Activated CD8-positive, alpha-beta memory T cell treated with anti-CD3 and anti-CD28 coated beads, Interleukin-2, amount 10 ng/mL, durations not matched to agents 7 days and 5 days (primary cell): ENCODE measurements around the gene SCLT1. TPM values are rescaled to one million over a fixed set of nuclear protein-coding genes. Genes with fewer than 3 reads are reported as not detected.

Source experiments
- ATAC-seq: fragments of 150-1000 bp; cut with Tn5 transposase; one replicate; pipeline ENCODE4 v1.10.0; 2021; ENCODE audit warnings: moderate library complexity
- CTCF ChIA-PET: fragments of 350-600 bp; sonication (Branson Sonifier 250); formaldehyde crosslinking; loops from one replicate; lab custom pipeline; 2021; ENCODE audit warnings: antibody characterized with exemption; lab: Charles Lee
- DNase-seq: peaks from one replicate; pipeline ENCODE4 v3.0.0-alpha.2; 2020
- H3K27ac Mint-ChIP-seq: one replicate; pipeline ENCODE4 v1.8.0; 2021; ENCODE audit warnings: mild to moderate bottlenecking, mixed read lengths
- H3K27me3 Mint-ChIP-seq: one replicate; pipeline ENCODE4 v1.8.0; 2021; ENCODE audit warnings: mixed read lengths
- H3K36me3 Mint-ChIP-seq: one replicate; pipeline ENCODE4 v1.8.0; 2021; ENCODE audit warnings: mild to moderate bottlenecking, mixed read lengths
- H3K4me1 Mint-ChIP-seq: one replicate; pipeline ENCODE4 v1.8.0; 2021; ENCODE audit warnings: mixed read lengths
- H3K4me3 Mint-ChIP-seq: one replicate; pipeline ENCODE4 v1.8.0; 2021; ENCODE audit warnings: mild to moderate bottlenecking, moderate library complexity, mixed read lengths
- H3K9me3 Mint-ChIP-seq: one replicate; pipeline ENCODE4 v1.8.0; 2022; ENCODE audit warnings: low read depth, mixed read lengths
- total RNA-seq, 2 experiments: library from RNA; stranded (reverse); gene quantifications; one replicate each; pipeline ENCODE4 v1.2.3, GENCODE V29; 2021

Gene SCLT1
- total RNA-seq, 2 experiments from 2014 or later, result 31.3 to 53.4 TPM

- CTCF ChIA-PET, result no interaction called here
- ATAC-seq (no peak), DNase-seq (no peak)
- no peak overlapping the region for H3K27ac Mint-ChIP-seq
- peaks cover 16% of the 10 kb centered on the region for H3K36me3 Mint-ChIP-seq
- no peaks in the 10 kb centered on the region for H3K27me3 Mint-ChIP-seq
- H3K4me1 Mint-ChIP-seq, result no peaks in the 10 kb centered on the region
- H3K4me3 Mint-ChIP-seq, result no peak overlapping the region
- H3K9me3 Mint-ChIP-seq, result no peaks in the 10 kb centered on the region
Measured at GRCh38 chr4:128974136-128974581, 119.2 kb downstream of the SCLT1 start.

GRCh38 chr4:128973384-128973783 is 120.0 kb downstream of the SCLT1 start:
- H3K4me1 Mint-ChIP-seq, result no peaks in the 10 kb centered on the region
- no peak overlapping the region for H3K27ac Mint-ChIP-seq
- CTCF ChIA-PET, result no interaction called here
- ATAC-seq, result no peak
- no peaks in the 10 kb centered on the region for H3K9me3 Mint-ChIP-seq
- H3K36me3 Mint-ChIP-seq, result peaks cover 21% of the 10 kb centered on the region
- H3K4me3 Mint-ChIP-seq, result no peak overlapping the region
- H3K27me3 Mint-ChIP-seq, result no peaks in the 10 kb centered on the region
- no peak for DNase-seq

GRCh38 chr4:128961405-128961804 is 131.9 kb downstream of the SCLT1 start:
- ATAC-seq (no peak), DNase-seq (no peak)
- CTCF ChIA-PET, result no interaction called here
- Mint-ChIP-seq H3K36me3 (peaks cover 45% of the 10 kb centered on the region), H3K27ac (no peak overlapping the region), H3K4me1 (peaks cover 12% of the 10 kb centered on the region), H3K4me3 (no peak overlapping the region), H3K9me3 (no peaks in the 10 kb centered on the region), H3K27me3 (no peaks in the 10 kb centered on the region)

GRCh38 chr4:128958194-128958593 is 135.1 kb downstream of the SCLT1 start:
- ATAC-seq (no peak), DNase-seq (no peak)
- H3K4me3 Mint-ChIP-seq, result no peak overlapping the region
- H3K9me3 Mint-ChIP-seq, result no peaks in the 10 kb centered on the region
- no peaks in the 10 kb centered on the region for H3K27me3 Mint-ChIP-seq
- peaks cover 12% of the 10 kb centered on the region for H3K4me1 Mint-ChIP-seq
- H3K27ac Mint-ChIP-seq, result no peak overlapping the region
- H3K36me3 Mint-ChIP-seq, result peaks cover 37% of the 10 kb centered on the region
- CTCF ChIA-PET, result no interaction called here

- Mint-ChIP-seq H3K36me3 (peaks cover 37% of the 10 kb centered on the region), H3K4me3 (no peak overlapping the region), H3K9me3 (no peaks in the 10 kb centered on the region), H3K27me3 (no peaks in the 10 kb centered on the region), H3K4me1 (peaks cover 10% of the 10 kb centered on the region), H3K27ac (no peak overlapping the region)
- CTCF ChIA-PET, result no interaction called here
- DNase-seq, result no peak
- no peak for ATAC-seq
Measured at GRCh38 chr4:128957459-128957858, 135.9 kb downstream of the SCLT1 start.

GRCh38 chr4:128955751-128956150 is 137.6 kb downstream of the SCLT1 start:
- Mint-ChIP-seq H3K9me3 (no peaks in the 10 kb centered on the region), H3K27ac (no peak overlapping the region), H3K36me3 (peaks cover 44% of the 10 kb centered on the region), H3K4me1 (no peaks in the 10 kb centered on the region), H3K27me3 (no peaks in the 10 kb centered on the region), H3K4me3 (no peak overlapping the region)
- CTCF ChIA-PET, result no interaction called here
- ATAC-seq, result no peak
- no peak for DNase-seq

- no peaks in the 10 kb centered on the region for H3K9me3 Mint-ChIP-seq
- CTCF ChIA-PET, result no interaction called here
Measured at GRCh38 chr4:128954941-128955340, 138.4 kb downstream of the SCLT1 start.

GRCh38 chr4:128951316-128951715 is 142.0 kb downstream of the SCLT1 start:
- CTCF ChIA-PET, result no interaction called here

More at GRCh38 chr4:128954941-128955340, 138.4 kb downstream of the SCLT1 start:
- DNase-seq, result no peak
- ATAC-seq, result no peak
- H3K4me3 Mint-ChIP-seq, result no peak overlapping the region
- H3K27ac Mint-ChIP-seq, result no peak overlapping the region
- H3K36me3 Mint-ChIP-seq, result peaks cover 46% of the 10 kb centered on the region
- H3K27me3 Mint-ChIP-seq, result no peaks in the 10 kb centered on the region
- no peaks in the 10 kb centered on the region for H3K4me1 Mint-ChIP-seq

GRCh38 chr4:128950796-128951195 is 142.5 kb downstream of the SCLT1 start:
- Mint-ChIP-seq H3K9me3 (no peaks in the 10 kb centered on the region), H3K27ac (no peak overlapping the region), H3K4me1 (no peaks in the 10 kb centered on the region), H3K36me3 (peaks cover 38% of the 10 kb centered on the region), H3K27me3 (no peaks in the 10 kb centered on the region), H3K4me3 (no peak overlapping the region)
- ATAC-seq, result no peak
- CTCF ChIA-PET, result no interaction called here
- no peak for DNase-seq

More at GRCh38 chr4:128951316-128951715, 142.0 kb downstream of the SCLT1 start:
- H3K27me3 Mint-ChIP-seq, result no peaks in the 10 kb centered on the region
- H3K9me3 Mint-ChIP-seq, result no peaks in the 10 kb centered on the region
- H3K4me3 Mint-ChIP-seq, result no peak overlapping the region
- H3K27ac Mint-ChIP-seq, result no peak overlapping the region
- H3K36me3 Mint-ChIP-seq, result peaks cover 37% of the 10 kb centered on the region
- H3K4me1 Mint-ChIP-seq, result no peaks in the 10 kb centered on the region
- DNase-seq, result no peak
- no peak for ATAC-seq

- H3K27ac Mint-ChIP-seq, result no peak overlapping the region
- H3K4me3 Mint-ChIP-seq, result no peak overlapping the region
- CTCF ChIA-PET, result no interaction called here
- no peak for DNase-seq
- H3K27me3 Mint-ChIP-seq, result no peaks in the 10 kb centered on the region
- peaks cover 10% of the 10 kb centered on the region for H3K9me3 Mint-ChIP-seq
- no peaks in the 10 kb centered on the region for H3K4me1 Mint-ChIP-seq
- ATAC-seq, result no peak
- peaks cover 57% of the 10 kb centered on the region for H3K36me3 Mint-ChIP-seq
Measured at GRCh38 chr4:128946916-128947315, 146.4 kb downstream of the SCLT1 start.

- H3K9me3 Mint-ChIP-seq, result peaks cover 10% of the 10 kb centered on the region
- H3K27me3 Mint-ChIP-seq, result no peaks in the 10 kb centered on the region
- no peak for ATAC-seq
- CTCF ChIA-PET, result no interaction called here
- DNase-seq, result no peak
- H3K36me3 Mint-ChIP-seq, result peaks cover 71% of the 10 kb centered on the region
- no peak overlapping the region for H3K27ac Mint-ChIP-seq
- no peak overlapping the region for H3K4me3 Mint-ChIP-seq
- H3K4me1 Mint-ChIP-seq, result no peaks in the 10 kb centered on the region
Measured at GRCh38 chr4:128942607-128943006, 150.7 kb downstream of the SCLT1 start.

GRCh38 chr4:128940971-128941370 is 152.4 kb downstream of the SCLT1 start:
- no peak overlapping the region for H3K27ac Mint-ChIP-seq
- CTCF ChIA-PET, result no interaction called here
- DNase-seq (no peak), ATAC-seq (no peak)
- H3K4me3 Mint-ChIP-seq, result no peak overlapping the region
- no peaks in the 10 kb centered on the region for H3K4me1 Mint-ChIP-seq
- H3K27me3 Mint-ChIP-seq, result no peaks in the 10 kb centered on the region
- H3K9me3 Mint-ChIP-seq, result peaks cover 10% of the 10 kb centered on the region
- peaks cover 68% of the 10 kb centered on the region for H3K36me3 Mint-ChIP-seq

- DNase-seq (no peak), ATAC-seq (no peak)
- Mint-ChIP-seq H3K27ac (no peak overlapping the region), H3K4me3 (no peak overlapping the region), H3K9me3 (no peaks in the 10 kb centered on the region), H3K4me1 (peaks cover 3% of the 10 kb centered on the region), H3K27me3 (no peaks in the 10 kb centered on the region), H3K36me3 (peaks cover 47% of the 10 kb centered on the region)
- CTCF ChIA-PET, result no interaction called here
Measured at GRCh38 chr4:128930051-128930450, 163.3 kb downstream of the SCLT1 start.

GRCh38 chr4:128924951-128925350 is 168.4 kb downstream of the SCLT1 start:
- H3K27me3 Mint-ChIP-seq, result no peaks in the 10 kb centered on the region
- peaks cover 9% of the 10 kb centered on the region for H3K4me1 Mint-ChIP-seq
- no peaks in the 10 kb centered on the region for H3K9me3 Mint-ChIP-seq
- no peak for ATAC-seq
- no peak overlapping the region for H3K4me3 Mint-ChIP-seq
- no peak overlapping the region for H3K27ac Mint-ChIP-seq
- no peak for DNase-seq
- H3K36me3 Mint-ChIP-seq, result peaks cover 56% of the 10 kb centered on the region
- CTCF ChIA-PET, result no interaction called here

- CTCF ChIA-PET, result no interaction called here
- H3K9me3 Mint-ChIP-seq, result no peaks in the 10 kb centered on the region
Measured at GRCh38 chr4:128921954-128922353, 171.4 kb downstream of the SCLT1 start.

More at GRCh38 chr4:128921954-128922353, 171.4 kb downstream of the SCLT1 start:
- H3K36me3 Mint-ChIP-seq, result peaks cover 67% of the 10 kb centered on the region
- ATAC-seq, result no peak
- no peak for DNase-seq
- no peak overlapping the region for H3K4me3 Mint-ChIP-seq
- H3K27ac Mint-ChIP-seq, result no peak overlapping the region
- H3K27me3 Mint-ChIP-seq, result no peaks in the 10 kb centered on the region
- H3K4me1 Mint-ChIP-seq, result peaks cover 34% of the 10 kb centered on the region
